Measurements from ENCODE around the gene HSDL1. TPM values are rescaled to one million over a fixed set of nuclear protein-coding genes. Genes with fewer than 3 reads are reported as not detected.

The HSDL1 gene
- total RNA-seq, 1 donor from 2014 or later: 23.7 TPM

DNA sequence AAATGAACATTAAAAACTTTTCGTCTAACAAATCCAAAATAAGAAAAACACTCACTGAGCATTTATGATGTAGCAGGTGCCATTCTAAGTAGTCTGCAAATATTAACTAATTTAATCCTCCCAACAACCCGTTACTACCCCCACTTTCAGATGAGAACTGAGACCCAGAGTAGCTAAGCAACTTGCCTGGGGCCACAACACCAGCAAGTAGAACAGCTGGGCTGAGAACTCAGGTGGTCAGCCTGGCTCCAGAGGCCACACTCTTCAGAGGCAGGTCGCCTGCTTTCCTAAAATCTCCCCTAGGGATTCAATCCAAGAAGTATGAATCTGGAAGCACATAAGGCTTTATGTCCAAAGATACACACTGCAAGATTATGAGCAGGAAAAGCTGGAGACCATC lies 34.5 kb downstream of the HSDL1 start:
- DNase-seq (ENCODE audit: extremely low read depth, low read depth, low spot score): no peak

DNA sequence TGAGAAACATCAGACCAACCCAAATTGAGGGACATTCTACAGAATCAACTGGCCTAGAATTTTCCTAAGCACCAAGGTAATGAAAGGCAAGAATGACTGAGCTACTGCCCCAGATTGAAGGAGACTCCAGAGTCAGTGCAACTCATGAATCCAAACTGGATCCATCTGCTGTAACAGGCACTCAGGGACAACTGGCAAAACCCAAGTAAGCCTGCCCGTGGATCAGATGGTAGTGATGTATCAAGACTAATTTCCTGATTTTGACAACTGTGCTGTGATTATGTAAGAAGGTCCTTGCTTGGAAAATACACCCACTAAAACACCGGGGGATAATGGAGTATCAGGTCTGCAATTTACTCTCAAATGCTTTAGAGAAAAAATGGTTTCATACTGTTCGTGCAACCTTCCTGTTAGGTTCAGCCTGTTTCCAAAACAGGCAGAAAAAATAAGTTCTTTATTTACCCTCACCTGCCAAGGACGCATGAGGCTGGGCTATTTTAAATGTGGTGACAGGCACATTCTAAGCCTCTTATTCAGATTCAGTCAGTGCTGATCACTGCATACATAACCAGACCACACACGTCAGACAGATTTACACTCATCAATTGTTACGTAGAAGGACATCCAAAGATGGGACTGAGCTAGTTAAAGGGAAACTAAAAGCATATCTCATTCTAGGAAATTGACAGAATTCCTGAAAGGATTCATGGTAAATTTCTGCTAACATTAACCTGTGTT lies 35.2 kb downstream of the HSDL1 start:
- no peak for DNase-seq (ENCODE audit: extremely low read depth, low read depth, low spot score)

DNA sequence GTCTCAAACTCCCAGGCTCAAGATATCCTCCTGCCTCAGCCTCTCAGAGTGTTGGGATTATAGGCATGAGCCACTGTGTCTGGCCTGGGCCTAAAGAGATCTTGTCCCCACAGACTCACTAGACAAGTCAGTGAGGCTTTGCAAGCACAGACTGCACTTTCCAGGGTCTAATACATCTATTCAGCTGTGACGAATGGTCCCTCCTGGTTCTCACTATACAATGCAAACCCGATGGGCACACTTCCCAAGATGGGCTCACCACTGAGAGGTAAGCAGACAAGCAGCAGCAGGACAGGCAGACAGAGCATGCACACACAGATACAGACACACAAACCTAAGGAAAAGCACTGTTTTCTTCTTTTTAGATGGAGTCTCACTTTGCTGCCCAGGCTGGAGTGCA lies 37.1 kb downstream of the HSDL1 start:
- no peak for DNase-seq (ENCODE audit: extremely low read depth, low read depth, low spot score)

DNA sequence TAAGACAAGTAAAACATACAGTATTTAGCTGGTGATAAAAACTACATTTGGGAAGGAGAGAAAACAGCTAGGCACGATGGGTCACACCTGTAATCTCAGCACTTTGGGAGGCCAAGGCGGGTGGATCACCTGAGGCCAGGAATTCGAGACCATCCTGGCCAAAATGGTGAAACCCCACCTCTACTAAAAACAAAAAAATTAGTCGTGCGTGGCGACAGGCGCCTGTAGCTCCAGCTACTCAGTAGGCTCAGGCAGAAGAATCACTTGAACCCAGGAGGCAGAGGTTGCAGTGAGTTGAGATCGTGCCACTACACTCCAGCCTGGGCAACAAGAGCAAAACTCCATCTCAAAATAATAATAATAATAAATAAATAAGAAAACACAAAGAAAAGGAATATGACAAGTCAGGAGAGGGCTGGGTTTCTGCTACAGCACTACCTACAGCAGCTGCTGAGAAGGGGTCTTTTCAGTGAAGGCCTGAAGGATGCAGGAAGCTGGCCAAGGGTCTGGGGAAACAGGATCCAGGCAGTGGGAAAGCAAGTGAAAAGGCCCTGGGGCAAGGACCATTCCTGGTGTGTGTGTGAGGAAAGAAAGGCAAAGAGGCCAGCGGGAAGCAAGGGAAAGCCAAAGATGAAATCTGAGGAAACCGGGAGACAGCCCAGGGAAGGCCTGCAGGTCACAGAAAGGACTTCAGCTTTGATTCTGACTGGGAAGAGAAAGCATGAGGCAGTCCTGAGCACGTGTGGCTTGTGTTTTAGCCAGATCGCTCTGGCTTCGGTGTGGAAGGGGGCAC lies 38.8 kb downstream of the HSDL1 start:
- DNase-seq (ENCODE audit: extremely low read depth, low read depth, low spot score): no peak

DNA sequence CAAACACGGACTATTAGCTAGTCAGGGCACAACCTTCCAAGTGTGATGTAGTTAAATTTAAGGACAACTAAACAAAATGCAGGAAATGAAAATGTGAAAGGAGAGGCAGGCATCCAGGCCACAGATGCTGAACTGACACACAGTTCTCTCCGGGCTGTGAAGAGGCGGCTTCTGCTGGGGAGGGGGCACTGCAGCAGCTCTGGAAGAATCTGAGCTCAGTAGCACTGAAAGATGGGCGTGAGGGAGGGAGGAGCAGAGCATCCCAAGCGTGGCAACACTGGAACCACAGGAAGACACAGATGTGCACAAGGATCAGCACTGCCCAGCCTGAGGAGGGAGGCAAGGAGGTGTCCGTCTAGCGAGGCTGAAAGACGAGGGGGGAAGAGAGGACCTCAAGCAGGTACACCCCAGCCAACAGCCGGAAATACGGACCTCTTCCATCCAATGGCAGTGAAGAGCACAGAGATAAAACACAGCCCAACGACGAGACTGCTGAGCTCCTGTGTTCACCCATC lies 39.6 kb downstream of the HSDL1 start:
- no peak for DNase-seq (ENCODE audit: extremely low read depth, low read depth, low spot score)

DNA sequence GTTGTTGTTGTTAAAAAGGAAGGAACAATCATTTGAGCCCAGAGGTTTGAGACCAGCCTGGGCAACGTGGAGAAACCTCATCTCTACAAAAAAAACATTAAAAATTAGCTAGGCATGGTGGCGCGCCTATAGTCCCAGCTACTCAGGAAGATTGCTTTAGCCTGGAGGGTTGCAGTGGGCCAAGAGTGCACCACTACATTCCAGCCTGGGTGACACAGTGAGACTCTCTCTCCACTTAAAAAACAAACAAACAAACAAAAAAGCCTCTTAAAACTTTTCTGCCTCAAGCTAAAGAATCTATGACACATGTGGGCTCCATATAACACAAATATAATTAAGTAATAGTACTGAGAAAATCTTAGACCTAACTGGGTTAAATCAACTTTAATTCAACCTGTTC lies 40.7 kb downstream of the HSDL1 start:
- DNase-seq (ENCODE audit: extremely low read depth, low read depth, low spot score): no peak

DNA sequence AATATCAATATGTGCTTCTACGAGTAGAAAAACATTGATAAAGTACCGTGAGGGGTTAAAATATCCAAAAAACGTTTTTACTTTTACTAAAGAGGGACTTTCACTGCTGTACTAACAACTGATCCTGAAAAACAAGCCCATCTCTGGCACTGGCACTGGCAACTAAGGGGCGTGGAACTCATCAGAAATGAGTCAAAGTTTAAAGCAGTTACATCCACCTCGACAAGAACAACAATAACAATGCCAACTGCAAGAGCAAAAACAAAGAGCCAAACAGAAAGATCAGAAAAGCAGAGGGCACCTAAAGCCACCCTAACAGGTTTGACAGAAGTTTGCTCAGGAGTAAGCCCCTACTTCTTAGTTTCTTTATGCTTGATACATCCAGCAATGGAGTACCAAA lies 41.3 kb downstream of the HSDL1 start:
- DNase-seq (ENCODE audit: extremely low read depth, low read depth, low spot score): no peak

DNA sequence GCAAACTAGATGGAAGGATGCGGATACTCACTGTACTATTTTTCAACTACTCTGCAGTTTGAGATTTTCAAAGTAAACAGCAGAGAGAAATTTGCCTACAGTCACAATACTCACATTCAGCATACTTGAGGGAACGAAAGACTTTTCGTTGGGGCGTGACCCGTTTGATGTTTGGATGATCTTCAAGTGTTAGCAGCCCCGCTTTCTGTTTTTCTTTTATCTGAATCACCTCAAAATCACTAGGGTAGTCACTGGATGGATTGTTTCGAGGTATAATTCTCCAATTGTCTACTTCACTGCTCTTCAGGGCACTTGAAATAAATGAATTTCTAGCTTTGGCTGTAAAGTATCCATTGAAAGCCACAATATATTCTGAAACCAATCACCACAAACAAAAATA lies 46.0 kb downstream of the HSDL1 start:
- no peak for DNase-seq (ENCODE audit: extremely low read depth, low read depth, low spot score)

DNA sequence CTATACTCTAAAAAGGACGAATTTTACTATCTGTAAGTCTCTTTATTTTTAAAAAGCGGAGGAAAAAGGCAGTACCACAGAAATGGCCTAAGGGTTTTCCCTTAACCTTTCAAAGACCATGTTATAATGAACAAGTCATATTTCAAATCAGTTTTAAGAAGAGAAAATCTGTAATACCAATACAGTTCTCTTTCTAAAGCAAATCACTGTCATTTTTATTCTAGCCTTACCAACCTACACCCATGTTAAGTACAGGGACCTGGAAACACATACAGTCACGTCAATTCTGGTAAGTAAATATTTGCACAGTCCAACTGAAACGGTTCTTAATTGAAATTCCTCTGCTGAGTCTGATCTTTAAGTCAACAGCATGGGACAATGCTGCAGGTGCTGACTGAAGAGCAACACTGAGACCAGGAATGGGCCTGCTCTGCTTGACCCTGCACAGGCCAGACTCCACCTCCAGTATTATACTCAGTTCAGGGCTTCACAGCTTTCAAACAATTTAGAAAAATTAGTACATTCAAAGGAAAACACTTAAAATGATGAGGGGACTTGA lies 48.5 kb downstream of the HSDL1 start:
- no peak for DNase-seq (ENCODE audit: extremely low read depth, low read depth, low spot score)

DNA sequence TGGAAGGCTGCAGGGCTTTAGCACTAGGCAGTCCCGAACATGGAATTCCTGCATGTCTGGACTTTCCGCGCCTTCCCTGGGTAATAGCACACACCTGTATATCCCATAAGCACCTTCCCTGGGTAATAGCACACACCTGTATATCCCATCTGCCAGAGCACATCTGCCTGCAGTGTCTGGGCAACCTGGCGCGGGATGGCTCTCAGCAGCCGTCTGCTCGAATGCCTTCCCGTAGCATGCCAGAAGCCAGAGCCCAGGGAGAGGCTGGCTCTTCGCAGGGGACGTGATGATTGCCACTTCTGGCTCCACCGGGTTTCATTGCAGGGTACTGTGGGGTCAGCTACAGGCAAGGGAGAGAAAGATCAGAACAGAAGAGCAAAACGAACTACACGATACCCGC lies 49.5 kb downstream of the HSDL1 start:
- DNase-seq (ENCODE audit: extremely low read depth, low read depth, low spot score): no peak

DNA sequence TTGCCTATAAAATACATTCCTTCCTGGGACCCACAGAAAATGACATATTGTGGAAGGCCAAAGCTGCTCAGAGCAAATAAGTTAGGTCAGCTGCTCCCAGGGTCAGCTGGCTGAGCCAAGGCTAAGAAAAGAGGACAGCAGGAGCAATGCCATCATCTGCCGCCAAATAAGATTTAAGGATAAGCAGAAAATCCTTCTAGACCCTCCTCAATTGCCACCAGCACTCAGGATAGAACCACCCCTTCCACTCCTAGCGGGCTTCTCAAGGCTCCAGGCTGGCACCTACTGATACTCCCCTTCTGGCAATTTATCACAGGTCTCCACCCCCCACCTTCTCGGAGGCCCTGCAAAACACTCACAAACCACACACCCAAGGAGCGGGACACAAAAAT lies 51.1 kb downstream of the HSDL1 start:
- no peak for DNase-seq (ENCODE audit: extremely low read depth, low read depth, low spot score)

DNA sequence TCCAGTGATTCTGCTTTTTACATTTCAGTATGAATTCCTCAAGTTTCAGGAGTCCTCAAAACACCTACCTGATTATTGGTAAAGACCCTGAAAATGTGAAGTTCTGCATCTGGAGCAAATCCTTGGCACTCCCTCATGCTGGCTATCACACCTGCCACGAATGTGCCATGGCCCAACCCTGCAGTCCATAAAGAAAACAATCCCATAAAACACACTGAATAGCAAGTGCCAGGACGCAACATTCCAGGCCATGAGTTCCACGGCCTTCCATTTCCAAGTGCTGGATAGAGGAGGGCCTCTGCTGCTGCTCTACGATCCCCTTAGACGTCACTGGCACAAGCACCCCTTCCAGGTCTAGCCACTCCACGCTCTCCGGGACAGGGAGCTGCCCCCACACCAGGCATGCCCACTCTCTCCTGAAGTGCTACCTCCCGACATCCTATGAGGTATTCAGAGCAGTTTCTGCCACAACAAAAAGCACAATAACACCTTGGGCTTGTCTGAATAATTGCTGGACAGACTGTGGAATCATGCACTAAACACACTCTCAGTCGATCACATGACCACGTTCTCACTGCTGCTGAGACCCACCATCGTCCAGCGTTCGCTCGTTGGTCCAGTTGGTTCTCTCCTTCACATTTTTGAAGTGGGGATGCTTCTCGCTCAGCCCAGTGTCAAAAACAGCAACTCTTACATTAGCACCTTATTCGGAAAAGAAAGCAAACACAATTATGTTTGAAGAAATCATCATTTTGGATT lies 51.7 kb downstream of the HSDL1 start:
- DNase-seq (ENCODE audit: extremely low read depth, low read depth, low spot score): no peak

DNA sequence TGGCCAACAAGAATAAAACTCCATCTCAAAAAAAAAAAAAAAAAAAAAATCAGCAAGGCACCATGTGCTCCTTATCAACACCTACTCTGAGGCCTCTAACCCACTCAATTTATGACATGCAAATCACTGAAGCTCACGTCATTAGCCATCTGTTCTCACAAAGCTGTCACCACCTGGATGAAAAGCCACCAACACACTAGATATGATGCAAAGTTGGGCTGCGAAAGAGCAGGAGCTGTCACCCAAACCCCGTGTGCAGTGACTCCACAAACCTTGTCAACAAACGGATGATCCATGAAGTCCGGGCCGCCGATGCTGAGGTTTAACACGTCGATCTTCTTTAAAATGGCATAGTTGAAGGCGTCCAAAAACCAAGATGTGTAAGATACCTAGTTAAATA lies 53.5 kb downstream of the HSDL1 start:
- DNase-seq (ENCODE audit: extremely low read depth, low read depth, low spot score): no peak

DNA sequence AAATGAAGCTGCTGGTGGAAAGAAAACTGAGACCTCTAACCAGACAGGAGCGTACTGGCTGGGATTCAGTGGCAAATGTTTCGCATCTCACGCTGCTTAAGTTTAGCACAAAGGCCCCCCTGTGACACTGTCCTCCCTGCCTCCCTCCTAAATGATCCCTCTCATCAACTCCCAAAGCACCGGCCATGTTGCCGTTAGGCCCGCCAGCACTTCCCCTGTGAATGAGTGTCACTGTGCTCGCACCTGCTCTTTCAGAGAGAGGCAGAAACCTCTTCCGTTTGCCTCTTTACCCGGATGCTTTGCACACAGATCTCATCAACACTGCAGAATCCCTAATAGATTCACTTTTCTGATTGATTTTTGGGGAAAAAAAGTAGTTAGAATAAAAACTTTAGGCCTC lies 54.8 kb downstream of the HSDL1 start:
- DNase-seq (ENCODE audit: extremely low read depth, low read depth, low spot score): no peak

DNA sequence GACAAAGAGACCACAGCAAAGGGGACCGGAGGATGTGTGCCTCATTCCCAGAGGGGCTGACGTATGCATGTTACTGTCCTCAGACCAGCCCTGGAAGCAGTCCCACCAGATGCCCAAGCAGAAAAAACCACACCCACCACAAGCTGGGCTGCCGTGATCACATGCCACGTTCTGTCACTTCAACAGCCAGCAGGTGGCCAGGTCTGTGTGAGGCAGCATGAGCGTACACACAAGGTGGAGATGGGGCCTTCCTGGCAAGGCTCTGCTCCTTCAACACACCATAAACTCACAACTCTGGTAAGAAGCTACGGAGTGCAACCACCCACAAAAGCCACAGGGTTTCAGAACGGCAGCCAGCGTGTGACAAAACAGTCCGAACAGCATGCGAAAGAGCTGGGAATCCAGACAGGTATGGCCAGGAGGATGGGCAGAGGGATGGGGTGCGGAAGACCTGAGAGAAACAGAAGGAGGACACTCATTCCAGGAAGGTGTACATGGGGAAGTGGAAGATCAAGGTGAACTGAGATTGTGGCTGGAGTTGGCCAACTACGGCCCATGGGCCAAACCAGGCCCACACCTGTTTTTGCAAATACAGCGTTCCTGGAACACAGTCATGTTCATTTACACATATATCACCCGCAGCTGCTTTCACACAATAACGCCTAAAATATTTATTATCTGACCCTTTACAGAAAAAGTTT lies 56.1 kb downstream of the HSDL1 start:
- no peak for DNase-seq (ENCODE audit: extremely low read depth, low read depth, low spot score)

DNA sequence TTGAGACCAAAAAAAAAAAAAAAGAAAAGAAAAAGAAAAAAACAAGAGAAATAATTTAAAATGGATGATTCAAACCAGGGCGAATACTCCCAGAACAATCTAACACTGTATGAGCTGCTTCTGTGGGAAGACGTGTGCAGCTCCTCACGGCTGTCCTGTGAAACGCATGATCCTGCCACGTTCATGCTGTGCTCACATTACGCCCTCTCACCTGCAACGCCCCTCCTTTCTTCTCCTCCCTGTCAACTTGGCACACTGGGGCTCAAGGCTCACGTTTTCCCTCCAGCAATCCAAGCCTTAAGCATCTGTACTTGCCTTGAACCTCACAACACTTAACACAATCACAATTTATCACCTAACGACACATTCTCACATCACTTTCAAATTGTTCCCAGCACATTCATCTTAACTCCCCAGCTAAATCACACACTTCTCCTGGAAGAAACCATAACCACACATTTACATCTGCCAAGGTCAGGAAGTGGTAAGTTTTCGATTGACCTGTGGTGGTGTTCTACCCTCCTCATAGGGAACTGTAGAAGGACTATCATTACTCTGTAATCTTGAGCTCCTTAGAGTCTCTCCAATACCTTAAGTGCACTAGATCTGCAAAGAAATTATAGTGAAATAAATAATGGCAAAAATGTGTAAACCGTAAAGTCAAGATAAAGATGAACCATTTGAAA lies 57.4 kb downstream of the HSDL1 start:
- DNase-seq (ENCODE audit: extremely low read depth, low read depth, low spot score): no peak

DNA sequence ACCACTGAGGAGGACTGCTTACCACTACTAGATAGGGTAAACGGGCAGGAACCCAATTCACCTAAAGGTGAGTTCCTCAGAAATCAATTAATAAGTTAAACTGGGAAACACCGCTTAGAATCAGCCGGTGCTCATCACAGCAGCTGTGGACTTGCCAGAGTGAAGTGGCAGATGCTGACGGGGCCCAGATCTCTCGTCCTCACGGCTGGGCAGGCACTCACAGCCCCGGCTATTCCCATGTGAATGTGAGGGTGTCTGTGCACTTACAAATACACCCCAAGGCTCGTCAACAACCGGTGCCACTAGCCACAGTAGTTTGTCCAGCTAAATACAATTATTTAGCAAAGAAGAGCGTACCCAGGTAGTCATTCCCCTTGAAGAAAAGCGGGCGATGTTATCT lies 58.0 kb downstream of the HSDL1 start:
- DNase-seq (ENCODE audit: extremely low read depth, low read depth, low spot score): no peak

DNA sequence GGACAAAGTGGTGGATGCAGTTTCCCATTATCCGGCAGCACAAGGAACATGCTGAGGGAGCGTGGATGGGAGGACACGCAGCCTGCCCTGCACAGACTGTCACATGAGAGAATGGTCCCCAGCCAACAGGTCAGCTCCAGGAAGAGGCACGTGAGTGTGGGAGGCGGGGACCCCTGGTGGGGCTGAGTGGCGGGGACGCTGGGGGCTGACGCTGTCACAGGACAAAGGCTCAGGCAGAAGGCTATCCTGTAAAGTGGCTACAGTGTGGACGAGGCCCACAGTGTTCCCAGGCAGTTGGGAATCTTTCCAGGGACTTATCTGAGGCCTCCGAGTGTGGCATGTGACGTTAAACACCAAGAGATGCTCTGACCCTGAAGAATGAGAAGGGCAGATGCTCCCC lies 58.6 kb downstream of the HSDL1 start:
- DNase-seq (ENCODE audit: extremely low read depth, low read depth, low spot score): no peak

DNA sequence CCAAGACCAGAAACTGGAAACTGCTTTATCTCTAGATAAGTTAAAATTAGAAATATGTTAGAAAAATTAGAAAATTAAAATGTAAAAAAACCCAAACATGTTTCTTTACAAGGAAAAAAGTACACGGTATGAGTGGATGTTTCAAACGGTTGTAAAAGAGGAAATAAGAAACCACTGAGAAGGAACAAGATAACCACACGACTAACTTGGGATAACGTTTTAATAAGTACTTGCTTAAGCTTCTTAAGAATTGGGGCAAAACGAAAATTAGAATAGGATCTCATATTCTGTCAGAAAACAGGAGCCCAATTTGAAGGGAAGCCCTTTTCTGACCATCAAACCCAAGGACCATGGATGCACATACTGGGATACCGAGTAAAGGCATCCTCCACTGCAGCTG lies 59.2 kb downstream of the HSDL1 start:
- no peak for DNase-seq (ENCODE audit: extremely low read depth, low read depth, low spot score)

DNA sequence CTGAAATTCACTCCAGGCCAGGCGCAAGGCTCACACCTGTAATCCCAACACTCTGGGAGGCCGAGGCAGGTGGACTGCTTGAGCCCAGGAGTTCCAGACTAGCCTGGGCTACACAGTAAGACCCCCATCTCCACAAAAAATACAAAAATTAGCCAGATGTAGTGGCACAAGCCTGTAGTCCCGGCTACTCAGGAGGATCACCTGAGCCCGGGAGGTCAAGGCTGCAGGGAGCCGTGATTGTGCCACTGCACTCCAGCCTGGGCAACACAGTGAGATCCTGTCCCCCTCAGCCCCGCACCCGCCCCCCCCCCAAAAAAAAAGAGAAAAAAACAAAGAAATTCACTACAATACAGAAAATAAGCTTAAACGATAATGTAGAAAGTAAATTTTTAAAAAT lies 59.7 kb downstream of the HSDL1 start:
- DNase-seq (ENCODE audit: extremely low read depth, low read depth, low spot score): no peak
